CD4-positive, alpha-beta T cell treated with Interleukin-15 for 4 hours (primary cell): Measurements from ENCODE around the gene KLHL12.
"Not testable (repeated sequence)": the region's sequence is repeated elsewhere in the genome, so short reads cannot be mapped to it uniquely, and the experiment has no call there.

Experiments
- DNase-seq: peaks from one replicate; pipeline ENCODE4 v3.0.0-alpha.2; 2020; ENCODE audit warnings: low spot score

KLHL12 gene

DNA sequence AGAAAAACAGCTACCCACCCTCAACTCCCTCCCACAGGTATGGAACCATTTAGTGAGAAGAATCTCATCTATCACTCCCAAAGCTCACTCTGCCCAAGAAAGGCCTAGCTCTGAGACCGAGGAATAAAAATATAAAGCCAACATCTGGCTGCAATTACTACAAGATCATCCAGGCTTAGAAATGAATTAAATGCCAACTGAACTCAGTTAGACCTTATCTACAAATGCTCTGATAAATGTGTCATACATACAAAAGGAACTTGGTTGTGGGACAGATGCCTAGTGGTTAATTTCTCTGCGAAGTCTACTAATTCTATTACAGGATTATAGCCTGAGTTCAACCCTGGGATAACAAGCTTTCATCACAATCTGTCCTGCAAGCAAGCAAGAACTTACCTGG lies 24.4 kb upstream of the KLHL12 start:
- no peak for DNase-seq

DNA sequence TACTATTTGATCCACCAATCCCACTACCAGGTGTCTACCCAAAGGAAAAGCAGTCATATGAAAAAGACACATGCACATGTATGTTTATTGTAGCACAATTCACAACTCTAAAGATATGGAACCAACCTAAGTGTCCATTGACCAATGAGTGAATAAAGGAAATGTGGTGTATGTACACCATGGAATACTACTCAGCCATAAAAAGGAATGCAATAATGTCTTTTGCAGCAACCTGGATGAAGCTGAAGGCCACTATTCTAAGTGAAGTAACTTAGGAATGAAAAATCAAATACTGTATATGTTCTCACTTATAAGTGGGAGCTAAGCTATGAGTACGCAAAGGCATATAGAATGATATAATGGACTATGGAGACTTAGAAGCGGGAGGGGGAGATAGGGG lies 18.4 kb upstream of the KLHL12 start:
- DNase-seq, result no peak

DNA sequence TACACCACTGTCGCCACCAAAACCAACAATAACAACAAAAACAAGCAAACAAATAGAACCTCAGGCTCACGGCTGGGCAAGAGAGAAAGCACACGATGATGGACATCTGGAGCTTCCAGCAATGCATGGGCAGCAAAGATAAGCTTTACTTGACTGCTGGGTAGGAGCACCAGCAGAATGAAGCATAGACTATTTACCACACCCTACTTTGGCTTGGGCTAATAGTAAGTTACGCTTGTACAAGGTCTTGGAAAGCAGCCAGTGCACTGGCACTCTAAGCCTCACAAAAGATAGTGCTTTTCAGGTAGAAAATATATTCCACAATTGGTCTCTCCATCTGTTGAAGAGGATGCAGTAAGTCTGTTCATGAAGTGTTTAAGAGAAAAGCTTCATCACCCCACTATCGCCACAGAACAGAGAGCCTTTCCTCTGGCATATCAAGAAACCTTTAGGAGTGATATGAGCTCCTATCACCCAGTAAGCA lies 17.4 kb upstream of the KLHL12 start:
- DNase-seq, result no peak

DNA sequence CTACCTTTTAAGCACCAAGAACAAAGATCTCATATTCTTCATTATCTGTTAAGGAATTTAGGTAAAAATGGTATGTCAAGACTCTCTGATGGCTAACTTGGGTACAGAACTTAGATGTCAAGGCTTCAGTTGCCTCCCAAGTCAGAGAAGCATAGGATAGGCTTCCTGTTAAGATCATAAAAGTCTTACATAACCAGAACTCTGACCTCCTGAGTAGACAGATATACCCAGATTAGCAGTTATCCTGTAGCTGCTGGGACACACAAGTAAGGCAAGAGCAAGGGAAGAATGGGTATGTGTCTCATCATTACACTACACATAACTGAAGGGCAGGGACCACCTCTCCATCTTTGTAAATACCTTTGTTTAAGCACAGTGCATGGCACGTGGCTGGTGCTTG lies 15.4 kb upstream of the KLHL12 start:
- DNase-seq, result no peak

DNA sequence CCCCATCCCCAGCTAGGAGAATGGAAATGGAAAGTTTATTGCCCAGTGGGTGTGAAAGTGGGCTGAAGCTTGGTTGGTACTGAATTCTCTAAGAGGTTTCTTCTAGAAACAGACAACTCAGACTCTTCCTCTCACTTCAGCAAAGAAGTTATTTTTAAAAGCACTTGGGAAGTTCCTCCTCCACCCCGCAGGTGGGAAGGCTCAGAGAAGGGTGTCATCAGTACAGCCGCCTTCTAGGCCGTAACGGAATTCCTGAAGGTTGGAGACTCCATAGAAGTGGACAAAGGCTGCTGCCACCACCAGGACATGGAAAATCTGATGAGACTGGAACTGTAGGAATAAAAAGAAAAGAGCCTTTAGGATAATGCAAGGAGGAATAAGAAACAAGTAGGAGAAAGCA lies 14.3 kb upstream of the KLHL12 start:
- no peak for DNase-seq

DNA sequence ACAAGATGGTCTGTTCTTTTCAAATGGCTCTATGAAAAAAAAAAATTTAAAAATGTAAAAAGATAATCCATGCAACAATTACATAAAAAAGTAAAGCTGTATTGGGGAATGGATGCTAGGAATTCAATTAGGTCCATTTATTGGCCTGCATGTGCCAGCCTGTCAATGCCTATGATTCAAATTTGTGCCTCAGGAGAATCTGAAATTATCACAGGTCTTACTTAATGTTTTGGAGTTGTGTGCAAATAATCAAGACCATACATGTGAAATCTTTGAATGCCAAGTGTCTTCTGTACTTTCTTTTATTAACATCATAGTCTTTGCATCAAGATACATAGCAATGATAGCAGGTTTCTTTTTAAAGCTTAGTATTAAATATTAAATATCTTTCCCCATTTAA lies 13.5 kb upstream of the KLHL12 start:
- DNase-seq, result no peak

DNA sequence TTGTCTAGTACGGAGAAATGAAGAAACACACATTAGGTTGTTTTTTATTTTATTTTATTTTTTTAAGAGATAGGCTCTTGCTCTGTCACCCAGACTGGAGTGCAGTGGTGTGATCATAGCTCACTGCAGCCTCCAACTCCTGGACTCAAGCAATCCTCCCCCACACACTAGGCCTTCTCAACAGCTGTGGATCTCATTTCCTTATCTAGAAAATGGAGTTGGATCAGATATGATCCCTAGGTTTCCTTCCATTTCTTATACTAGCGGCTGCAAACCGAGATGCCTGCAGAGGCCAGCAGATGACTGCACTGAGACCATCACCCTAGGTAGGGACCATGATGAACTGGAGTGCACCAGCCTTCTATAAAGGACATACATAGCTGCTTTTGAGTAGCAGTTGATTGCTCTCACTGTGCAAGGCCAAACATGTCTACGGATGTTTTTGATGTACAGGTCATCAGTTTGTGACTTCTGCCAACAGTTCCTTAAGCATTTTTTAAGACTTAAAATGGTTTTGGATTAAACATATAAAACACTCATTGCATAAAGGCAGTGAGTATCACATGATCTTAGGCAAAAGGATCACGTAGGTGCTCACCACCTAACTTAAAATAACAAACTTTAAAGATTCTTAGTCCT lies 11.4 kb upstream of the KLHL12 start:
- no peak for DNase-seq

DNA sequence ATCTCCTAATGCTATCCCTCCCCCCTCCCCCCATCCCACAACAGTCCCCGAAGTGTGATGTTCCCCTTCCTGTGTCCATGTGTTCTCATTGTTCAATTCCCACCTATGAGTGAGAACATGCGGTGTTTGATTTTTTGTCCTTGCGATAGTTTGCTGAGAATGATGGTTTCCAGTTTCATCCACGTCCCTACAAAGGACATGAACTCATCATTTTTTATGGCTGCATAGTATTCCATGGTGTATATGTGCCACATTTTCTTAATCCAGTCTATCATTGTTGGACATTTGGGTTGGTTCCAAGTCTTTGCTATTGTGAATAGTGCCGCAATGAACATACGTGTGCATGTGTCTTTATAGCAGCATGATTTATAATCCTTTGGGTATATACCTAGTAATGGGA lies 9.4 kb upstream of the KLHL12 start:
- not testable (repeated sequence) for DNase-seq

DNA sequence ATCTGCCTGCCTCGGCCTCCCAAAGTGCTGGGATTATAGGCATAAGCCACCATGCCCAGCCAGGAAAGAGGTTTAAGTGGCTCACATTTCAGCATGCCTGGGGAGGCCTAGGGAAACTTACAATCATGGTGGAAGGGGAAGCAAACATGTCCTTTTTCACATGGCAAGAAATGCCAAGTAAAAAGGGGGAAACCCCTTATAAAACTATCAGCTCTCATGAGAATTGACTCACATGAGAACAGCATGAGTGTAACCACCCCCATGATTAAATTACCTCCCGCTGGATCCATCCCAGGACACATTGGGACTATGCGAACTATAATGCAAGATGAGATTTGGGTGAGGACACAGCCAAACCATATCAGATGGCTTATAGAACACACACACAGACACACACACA lies 8.8 kb upstream of the KLHL12 start:
- DNase-seq, result no peak

DNA sequence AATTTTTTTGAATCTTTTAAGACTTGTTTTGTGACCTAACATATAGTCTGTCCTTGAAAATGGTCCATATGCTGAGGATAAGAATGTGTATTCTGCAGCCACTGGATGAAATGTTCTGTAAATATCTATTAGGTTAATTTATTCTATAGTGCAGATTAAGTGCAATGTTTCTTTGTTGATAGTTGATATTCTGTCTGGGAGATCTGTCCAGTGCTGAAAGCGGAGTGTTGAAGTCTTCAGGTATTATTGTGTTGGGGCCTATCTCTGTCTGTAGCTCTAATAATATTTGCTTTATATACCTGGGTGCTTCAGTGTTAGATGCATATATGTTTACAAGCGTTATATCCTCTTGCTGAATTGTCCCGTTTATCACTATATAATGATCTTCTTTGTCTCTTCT lies 7.7 kb upstream of the KLHL12 start:
- no peak for DNase-seq

DNA sequence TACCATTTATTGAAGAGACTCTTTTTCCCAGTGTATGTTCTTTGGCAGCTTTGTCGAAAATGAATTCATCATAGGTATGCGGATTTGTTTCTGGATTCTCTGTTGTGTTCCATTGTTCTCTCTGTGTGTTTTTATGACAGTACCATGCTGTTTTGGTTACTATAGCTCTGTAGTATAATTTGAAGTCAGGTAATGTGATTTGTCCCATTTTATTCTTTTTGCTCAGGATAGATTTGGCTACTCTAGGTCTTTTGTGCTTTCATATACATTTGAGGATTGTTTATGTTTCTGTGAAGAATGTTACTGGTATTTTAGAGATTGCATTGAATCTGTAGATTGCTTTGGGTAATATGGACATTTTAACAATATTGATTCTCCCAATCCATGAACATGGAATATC lies 5.4 kb upstream of the KLHL12 start:
- DNase-seq, result no peak

DNA sequence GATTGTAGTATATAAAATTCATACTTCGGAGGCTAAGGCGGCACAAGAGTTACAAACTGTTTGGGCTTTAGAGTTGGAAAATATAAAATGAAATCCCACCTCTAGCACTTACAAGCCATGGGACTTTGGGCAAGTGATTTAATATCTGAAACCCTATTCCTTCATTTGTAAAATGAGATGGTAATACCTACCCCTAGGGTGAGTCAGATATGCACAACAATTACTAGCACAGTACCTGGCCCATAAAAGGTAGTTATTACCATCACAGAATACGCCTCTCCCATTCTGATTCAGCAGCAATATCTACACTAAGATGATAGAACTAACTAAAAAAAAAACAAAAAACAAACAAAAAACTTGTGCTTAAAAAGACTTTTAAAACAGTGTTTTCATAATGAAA lies 3.5 kb downstream of the KLHL12 start:
- DNase-seq, result no peak

DNA sequence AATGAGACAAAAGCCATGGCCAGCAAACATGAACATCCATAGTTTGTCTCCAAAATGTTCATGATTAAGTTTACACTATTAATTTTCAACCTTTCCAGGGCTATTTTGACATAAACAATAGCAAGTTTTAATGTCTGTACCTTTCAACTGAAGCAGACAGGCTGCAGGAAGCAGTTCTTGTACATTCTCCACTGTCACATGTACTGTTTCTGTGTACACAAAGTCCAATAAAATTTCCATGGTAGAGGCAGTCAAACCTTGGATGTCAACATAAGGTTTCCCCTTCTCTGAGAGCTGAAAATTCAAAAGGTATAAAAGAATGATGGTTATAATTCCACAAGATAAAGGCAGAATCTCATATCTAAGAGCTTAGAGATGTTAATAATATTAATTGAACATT lies 7.4 kb downstream of the KLHL12 start:
- no peak for DNase-seq

DNA sequence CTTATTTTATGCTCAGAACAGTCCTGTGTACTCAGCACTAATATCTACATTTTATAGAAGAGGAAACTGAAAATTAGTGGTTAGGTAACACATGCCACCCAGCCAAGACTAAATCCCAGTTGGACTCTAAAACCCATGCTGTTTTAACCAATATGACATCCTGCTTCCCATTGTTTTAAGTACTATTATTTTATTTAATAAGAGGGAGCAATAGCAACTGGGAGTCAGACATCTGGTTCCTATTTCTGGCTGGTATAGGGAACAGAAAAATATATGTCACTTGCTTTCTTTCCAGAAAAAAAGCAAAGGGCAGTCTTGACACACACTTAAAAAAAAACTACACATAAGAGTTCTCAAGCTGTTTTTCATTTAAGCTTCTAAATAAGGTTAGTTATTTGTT lies 11.9 kb downstream of the KLHL12 start:
- DNase-seq, result no peak

DNA sequence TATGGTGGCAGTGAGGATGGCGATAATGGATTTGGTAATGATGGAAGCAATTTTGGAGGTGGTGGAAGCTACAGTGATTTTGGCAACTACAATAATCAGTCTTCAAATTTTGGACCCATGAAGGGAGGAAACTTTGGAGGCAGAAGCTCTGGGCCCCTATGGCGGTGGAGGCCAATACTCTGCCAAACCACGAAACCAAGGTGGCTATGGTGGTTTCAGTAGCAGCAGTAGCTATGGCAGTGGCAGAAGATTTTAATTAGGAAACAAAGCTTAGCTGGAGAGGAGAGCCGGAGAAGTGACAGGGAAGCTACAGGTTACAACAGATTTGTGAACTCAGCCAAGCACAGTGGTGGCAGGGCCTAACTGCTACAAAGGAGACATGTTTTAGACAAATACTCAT lies 14.6 kb downstream of the KLHL12 start:
- DNase-seq, result not testable (repeated sequence)

DNA sequence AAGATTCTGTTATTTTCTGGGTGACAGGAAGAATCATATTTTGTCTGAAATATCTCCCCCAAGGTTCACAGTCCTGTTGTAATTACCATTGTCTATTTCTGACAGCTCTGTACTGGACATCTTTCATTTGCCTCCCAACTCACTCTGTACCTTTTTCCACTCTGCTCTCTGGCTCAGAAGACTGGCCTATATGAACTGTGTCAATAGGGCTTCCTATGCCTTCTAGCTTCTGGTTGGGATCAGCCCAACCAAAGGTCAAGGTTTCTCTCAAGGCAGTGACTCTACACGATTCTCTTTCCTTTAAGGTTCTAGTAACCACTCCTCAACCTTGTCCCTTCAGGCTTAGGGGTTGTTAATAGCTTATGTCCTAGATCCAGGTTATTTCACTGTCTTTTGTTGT lies 17.5 kb downstream of the KLHL12 start:
- DNase-seq, result no peak

DNA sequence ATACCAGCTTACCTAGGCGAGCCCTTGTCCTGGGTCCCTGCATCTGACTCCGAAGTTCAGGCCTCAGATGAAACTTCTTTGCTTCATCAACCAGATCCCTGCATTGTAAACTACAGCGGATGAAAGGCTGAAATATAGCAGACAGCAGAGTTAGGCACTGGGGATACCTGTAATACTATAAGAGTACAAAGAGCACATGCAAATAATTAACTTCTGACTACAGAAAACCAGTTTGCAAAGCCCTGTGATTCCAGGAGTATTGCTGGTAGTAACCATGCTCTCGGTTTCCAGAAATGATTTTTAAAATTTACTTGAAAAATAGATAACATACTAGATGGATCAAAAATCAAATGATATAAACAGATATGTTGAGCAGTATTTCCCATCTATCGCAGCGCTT lies 18.0 kb downstream of the KLHL12 start:
- DNase-seq, result no peak

DNA sequence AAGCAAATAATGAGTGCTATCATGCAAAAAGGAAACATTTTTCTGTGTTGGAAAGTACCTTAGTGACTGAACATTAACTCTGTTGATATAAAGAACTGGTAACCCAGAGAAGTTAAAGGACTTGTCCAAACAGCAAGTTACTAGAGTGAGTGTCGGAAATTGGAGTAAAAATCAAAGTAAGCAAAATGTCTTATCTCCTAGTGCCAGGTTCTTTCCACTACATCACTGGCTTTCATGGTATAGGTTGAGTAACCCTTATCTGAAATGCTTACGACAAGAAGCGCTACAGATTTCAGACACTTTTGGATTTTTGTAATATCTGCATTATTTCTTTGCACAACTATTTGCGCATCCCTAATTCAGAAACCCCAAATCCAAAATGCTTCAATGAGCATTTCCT lies 21.7 kb downstream of the KLHL12 start:
- DNase-seq, result no peak

DNA sequence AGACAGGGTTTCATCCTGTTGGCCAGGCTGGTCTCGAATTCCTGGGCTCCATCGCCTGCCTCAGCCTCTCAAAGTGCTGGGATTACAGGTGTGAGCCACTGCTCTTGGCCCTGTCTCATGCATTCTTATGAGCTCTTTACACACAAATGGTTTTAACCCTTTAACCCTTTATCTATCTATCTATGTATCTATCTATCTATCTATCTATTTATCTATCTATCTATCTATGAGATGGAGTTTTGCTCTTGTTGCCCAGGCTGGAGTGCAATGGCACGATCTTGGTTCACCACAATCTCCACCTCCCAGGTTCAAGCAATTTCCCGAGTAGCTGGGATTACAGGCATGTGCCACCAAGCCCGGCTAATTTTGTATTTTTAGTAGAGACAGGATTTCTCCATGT lies 23.2 kb downstream of the KLHL12 start:
- not testable (repeated sequence) for DNase-seq

DNA sequence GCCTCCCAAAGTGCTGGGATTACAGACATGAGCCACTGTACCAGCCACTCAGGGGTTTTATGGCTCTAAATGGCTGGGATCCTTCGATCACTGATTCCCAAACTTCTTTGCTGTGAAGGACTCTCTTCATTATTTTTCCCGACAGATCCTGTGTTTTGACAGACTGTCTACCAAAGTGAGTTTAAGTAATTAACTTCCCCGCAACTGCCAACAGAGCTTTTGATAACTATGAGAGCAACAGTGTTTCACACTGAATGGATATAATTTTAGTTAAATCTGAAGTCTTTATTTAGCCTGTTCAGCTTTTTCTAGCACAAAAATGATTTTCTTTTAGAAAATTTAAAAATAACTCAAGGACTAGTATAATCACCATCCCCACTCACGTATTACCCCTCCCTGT lies 25.5 kb downstream of the KLHL12 start:
- DNase-seq, result no peak

DNA sequence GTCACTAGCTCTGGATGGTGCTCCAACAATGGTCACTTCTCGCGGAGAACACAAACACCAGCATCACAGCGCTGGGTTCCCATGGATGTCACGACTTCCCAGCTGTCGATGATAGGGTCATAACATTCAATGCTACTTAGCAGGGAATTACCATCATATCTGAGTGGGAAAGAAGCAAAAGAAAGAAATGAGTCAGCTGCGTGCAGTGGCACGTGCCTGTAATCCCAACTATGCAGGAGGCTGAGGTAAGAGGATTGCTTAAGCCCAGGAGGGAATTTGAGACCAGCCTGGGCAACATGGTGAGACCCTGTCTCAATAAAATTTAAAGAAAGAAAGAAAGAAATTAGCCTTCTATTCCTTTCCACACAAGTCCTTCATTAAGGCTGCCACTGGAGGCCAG lies 34.5 kb downstream of the KLHL12 start:
- DNase-seq, result no peak

DNA sequence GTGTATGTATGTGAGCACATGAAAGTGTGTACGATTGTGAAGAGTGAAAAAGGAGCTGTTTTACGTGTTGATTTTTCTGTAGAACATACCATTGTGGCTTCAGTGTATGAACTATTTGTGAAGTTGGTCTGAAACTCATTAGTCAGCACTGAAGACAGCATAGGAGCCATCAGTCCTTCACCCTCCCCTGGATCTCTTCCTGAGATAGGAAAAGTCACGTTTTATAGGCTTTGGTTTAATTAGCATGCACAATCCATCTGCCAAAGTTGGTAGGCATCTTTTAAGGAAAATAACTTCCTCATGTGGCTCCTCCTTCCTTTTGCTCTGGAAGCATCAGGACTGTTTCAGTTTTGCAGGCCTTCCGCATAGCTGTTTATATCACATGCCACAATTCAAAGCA lies 36.6 kb downstream of the KLHL12 start:
- no peak for DNase-seq

DNA sequence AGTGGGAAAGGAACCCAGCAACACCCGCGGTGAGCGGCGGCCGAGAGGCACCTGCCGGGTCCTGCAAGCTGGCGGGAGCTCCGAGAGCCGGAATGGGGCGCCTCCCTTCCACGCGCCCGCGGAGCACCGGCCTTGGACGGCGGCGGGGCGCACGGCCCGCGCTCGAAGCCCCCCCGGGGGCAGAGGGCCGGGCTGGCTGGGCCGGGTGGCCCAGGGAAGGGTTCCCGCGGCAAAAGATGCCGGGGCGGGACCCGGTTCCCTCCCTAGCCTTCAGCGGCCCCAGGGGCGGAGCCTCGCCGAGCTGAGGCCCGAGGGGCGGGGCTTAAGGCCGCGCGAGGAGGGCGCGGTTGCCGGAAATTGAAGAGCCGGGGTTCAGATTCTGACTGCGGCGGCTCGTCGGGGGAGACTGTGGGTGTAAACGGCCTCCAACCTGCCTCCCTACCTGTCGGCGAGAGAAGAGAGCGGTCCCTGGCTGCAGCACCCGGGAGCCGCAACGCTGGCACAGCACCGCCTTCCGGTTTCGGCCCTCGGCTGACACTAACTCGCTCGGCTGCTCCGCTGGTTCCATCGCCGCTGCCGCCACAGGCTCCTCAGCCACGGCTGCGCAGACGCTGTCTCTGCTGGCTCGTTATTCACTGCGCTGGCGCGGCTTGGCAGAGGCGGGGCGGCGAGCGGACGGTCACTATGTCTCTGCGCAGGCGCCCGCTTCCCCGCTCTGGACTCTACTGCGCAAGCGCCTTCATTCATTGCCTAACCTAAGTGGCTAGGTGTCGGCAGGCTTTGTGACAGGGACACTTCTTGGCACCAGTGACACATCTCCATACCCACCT lies 38.3 kb downstream of the KLHL12 start, which contains the start of gene RABIF:
Gene RABIF (minus strand): TSS at position 619 of the 830 bp plus-strand sequence. CDS start 51 bp downstream, at position 568.
- DNase-seq, result peak; percentile 97

DNA sequence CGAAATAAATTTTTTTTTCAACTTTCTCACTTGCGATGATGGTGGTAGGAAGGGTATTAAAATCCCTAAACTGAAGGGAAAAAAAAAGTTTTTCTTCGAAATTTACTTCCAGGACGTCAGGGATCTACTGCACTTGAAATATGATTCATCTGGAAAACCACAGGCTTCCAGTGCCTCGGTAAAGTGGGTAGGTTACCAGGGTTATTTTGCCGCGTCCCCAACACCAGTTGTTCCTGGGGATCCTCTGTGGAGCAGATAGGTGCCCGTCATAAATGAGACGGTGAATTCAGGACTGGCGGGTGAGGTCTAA lies 38.9 kb downstream of the KLHL12 start:
- DNase-seq, result peak; percentile 54
